ENCODE measurements around the gene ZNF91. TPM values are rescaled to one million over a fixed set of nuclear protein-coding genes. Genes with fewer than 3 reads are reported as not detected.

The ZNF91 gene
- 100 to 1,000 TPM; 106 to 201 (median 149) TPM for total RNA-seq

DNA sequence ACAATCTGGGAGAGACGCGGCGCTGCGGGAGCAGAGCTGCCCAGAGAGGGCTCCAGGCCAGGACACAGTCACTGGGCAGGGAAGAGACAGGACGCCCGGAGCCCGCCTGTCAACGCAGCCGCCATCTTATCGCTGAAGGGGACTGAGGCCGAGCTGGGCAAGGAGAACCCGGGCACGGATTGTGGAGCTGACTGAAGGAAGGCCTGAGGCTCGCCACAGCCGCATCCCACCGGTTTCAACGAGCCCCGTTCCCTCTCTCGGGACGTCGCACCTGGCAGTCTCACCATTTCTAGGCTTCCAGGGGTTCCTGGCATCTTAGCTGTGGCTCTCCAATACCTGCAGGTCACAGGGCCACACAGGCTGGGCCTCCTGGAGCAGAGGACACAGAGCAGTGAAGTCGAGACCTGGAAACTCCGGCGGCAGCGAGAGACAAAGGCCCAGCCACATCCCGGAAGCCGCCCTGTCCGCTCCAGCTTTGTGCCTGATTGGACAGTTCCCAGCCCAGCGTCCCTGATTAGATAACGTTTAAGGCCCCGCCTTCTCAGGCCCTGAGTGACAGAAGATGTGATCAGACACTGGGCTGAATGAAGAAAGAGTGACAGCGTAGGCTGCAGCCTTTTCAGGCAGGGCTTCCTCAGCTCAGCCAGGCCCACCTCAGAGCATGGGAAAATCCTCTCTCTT, at the start of gene ZNF91:
ZNF91 (minus strand) TSS at position 431 of the 681 bp plus-strand sequence; CDS start at position 314, 117 bp downstream.
- no peaks in the 10 kb centered on the region for H3K36me3 ChIP-seq
- TF ChIP-seq, protein P1, sequence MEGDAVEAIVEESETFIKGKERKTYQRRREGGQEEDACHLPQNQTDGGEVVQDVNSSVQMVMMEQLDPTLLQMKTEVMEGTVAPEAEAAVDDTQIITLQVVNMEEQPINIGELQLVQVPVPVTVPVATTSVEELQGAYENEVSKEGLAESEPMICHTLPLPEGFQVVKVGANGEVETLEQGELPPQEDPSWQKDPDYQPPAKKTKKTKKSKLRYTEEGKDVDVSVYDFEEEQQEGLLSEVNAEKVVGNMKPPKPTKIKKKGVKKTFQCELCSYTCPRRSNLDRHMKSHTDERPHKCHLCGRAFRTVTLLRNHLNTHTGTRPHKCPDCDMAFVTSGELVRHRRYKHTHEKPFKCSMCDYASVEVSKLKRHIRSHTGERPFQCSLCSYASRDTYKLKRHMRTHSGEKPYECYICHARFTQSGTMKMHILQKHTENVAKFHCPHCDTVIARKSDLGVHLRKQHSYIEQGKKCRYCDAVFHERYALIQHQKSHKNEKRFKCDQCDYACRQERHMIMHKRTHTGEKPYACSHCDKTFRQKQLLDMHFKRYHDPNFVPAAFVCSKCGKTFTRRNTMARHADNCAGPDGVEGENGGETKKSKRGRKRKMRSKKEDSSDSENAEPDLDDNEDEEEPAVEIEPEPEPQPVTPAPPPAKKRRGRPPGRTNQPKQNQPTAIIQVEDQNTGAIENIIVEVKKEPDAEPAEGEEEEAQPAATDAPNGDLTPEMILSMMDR (IDR thresholded peaks at IDR 0.05), result no peak
- peak; percentile 76 for TF ChIP-seq POLR2A (IDR thresholded peaks at IDR 0.05)
- peak; percentile 84 to 94 (median 92) for TF ChIP-seq POLR2AphosphoS5 (IDR thresholded peaks at IDR 0.05)
- no peaks in the 10 kb centered on the region for H3K9me3 ChIP-seq
- H3K4me3 ChIP-seq, result peak within 1 kb of the TSS; percentile 68 to 95 (median 81)
- intact Hi-C loops (cut with DNase I; ENCODE audit: low total_unique reads), result no loop called here
- peaks cover 0 to 17% of the 10 kb centered on the region in 2 donors for H3K4me1 ChIP-seq
- H3K27me3 ChIP-seq, result no peaks in the 10 kb centered on the region
- DNase-seq (ENCODE audit: low spot score in 2 of 2), result peak; percentile 93 to 97
- H3K27ac ChIP-seq, result peak within 1 kb of the TSS; percentile 98

- H3K4me1 ChIP-seq, result no peaks in the 10 kb centered on the region
- peaks cover under 1 to 5% of the 10 kb centered on the region in 2 donors for H3K9me3 ChIP-seq
- no peaks in the 10 kb centered on the region for H3K36me3 ChIP-seq
- no peak for DNase-seq (ENCODE audit: low spot score in 2 of 2)
- H3K27ac ChIP-seq, result no peak overlapping the region
- intact Hi-C loops (cut with DNase I; ENCODE audit: low total_unique reads), result no loop called here
- TF ChIP-seq POLR2A (IDR thresholded peaks at IDR 0.05), result no peak
- TF ChIP-seq, protein P1 (IDR thresholded peaks at IDR 0.05), result no peak
- TF ChIP-seq POLR2AphosphoS5 (IDR thresholded peaks at IDR 0.05), result no peak
- H3K4me3 ChIP-seq, result no peak overlapping the region
- H3K27me3 ChIP-seq, result no peaks in the 10 kb centered on the region
These were observed 45.5 kb upstream of the ZNF91 start for GRCh38 chr19:23440791-23441190.

DNA sequence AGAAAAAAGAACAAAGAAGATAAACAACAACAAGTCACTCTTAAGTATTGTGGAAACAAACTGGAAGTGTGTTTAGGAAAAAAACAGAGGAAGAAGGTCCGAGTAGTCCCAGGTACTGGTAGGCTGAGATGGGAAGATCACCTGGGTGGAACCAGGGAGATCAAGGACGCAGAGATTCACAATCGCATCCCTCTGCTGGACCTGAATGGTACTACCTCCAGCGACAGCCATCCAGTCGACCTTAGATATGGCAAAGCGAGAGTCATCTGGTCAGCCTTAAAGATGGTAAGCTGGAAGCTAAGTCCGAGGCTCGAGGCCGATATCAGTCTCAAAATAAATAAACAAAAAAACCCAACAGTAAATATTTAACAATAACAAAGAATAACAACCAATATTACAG, 44.9 kb upstream of the ZNF91 start:
- no peak for DNase-seq (ENCODE audit: low spot score in 2 of 2)
- no peaks in the 10 kb centered on the region for H3K4me1 ChIP-seq

GRCh38 chr19:23439623-23440022, 44.4 kb upstream of the ZNF91 start:
- H3K4me1 ChIP-seq, result no peaks in the 10 kb centered on the region
- TF ChIP-seq POLR2AphosphoS5 (IDR thresholded peaks at IDR 0.05) (no peak), POLR2A (IDR thresholded peaks at IDR 0.05) (no peak)
- TF ChIP-seq, protein P1 (IDR thresholded peaks at IDR 0.05), result no peak
- DNase-seq (ENCODE audit: low spot score in 2 of 2), result no peak
- H3K27ac ChIP-seq, result no peak overlapping the region
- no peaks in the 10 kb centered on the region for H3K27me3 ChIP-seq
- intact Hi-C loops (cut with DNase I; ENCODE audit: low total_unique reads), result no loop called here
- no peak overlapping the region for H3K4me3 ChIP-seq
- peaks cover 5 to 6% of the 10 kb centered on the region in 2 donors for H3K9me3 ChIP-seq
- no peaks in the 10 kb centered on the region for H3K36me3 ChIP-seq

More for the DNA sequence above, 44.9 kb upstream of the ZNF91 start:
- Histone ChIP-seq H3K27ac (no peak overlapping the region), H3K4me3 (no peak overlapping the region), H3K36me3 (no peaks in the 10 kb centered on the region), H3K27me3 (no peaks in the 10 kb centered on the region), H3K9me3 (peaks cover 5% of the 10 kb centered on the region in 2 donors)
- intact Hi-C loops (cut with DNase I; ENCODE audit: low total_unique reads), result no loop called here
- TF ChIP-seq POLR2A (IDR thresholded peaks at IDR 0.05) (no peak), POLR2AphosphoS5 (IDR thresholded peaks at IDR 0.05) (no peak)
- TF ChIP-seq, protein P1 (IDR thresholded peaks at IDR 0.05), result no peak

- Histone ChIP-seq H3K9me3 (peaks cover 5 to 9% of the 10 kb centered on the region in 2 donors), H3K36me3 (no peaks in the 10 kb centered on the region), H3K4me1 (no peaks in the 10 kb centered on the region), H3K27me3 (no peaks in the 10 kb centered on the region), H3K27ac (no peak overlapping the region), H3K4me3 (no peak overlapping the region)
- TF ChIP-seq POLR2AphosphoS5 (IDR thresholded peaks at IDR 0.05) (no peak), POLR2A (IDR thresholded peaks at IDR 0.05) (no peak)
- TF ChIP-seq, protein P1 (IDR thresholded peaks at IDR 0.05), result no peak
- intact Hi-C loops (cut with DNase I; ENCODE audit: low total_unique reads), result no loop called here
- DNase-seq (ENCODE audit: low spot score in 2 of 2), result no peak
These were observed 42.6 kb upstream of the ZNF91 start for GRCh38 chr19:23437901-23438300.

All from breast epithelium (tissue), 4 donors.